T-helper 2 cell treated with Interferon-gamma antibody and Interleukin-4, amounts not matched to agents 100 ng/mL and 5 ng/mL, for 36 hours (primary cell): ENCODE data around the gene KCNJ15. TPM values are rescaled to one million over a fixed set of nuclear protein-coding genes. Genes with fewer than 3 reads are reported as not detected.

Experiments
- intact Hi-C: fragments of 100-400 bp; cut with micrococcal nuclease; formaldehyde crosslinking; loops from one replicate; pipeline ENCODE4 v1.15.1; 2023
- total RNA-seq: library from RNA; stranded (reverse); gene quantifications from 2 replicates; pipeline ENCODE4 v1.2.3, GENCODE V29; 2022

Gene KCNJ15
- total RNA-seq, 1 donor from 2014 or later, result 0.05 TPM

- intact Hi-C loops, result loop anchor here (10.0 kb wide), 1 partner anchor 60 kb away; no protein-coding TSS in a partner anchor
Observed at GRCh38 chr21:38244407-38244787, 12.4 kb upstream of the KCNJ15 start.

- intact Hi-C loops, result loop anchor here (10.0 kb wide), 1 partner anchor 60 kb away; no protein-coding TSS in a partner anchor
Observed at GRCh38 chr21:38244885-38245869, 11.6 kb upstream of the KCNJ15 start.

DNA sequence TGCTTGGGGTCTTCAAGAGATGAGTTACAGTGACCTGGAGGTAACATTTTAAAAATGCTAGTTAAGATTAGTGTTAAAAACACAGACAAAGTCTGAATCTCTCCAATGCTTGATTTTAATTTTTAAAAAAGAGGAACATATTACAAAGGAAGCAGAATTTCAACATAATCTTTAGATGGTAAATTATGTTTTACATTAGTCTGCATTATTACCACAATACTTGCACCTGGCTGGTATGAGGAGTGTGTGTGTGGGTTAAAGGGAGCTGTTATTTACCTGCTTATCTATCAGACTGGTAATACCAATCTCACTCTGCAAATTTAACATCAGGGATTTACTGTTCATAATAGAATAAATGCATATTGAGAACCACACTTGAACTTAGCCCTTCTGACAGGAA, 10.3 kb upstream of the KCNJ15 start:
- intact Hi-C loops, result loop anchor here (10.0 kb wide), 1 partner anchor 58 kb away; no protein-coding TSS in a partner anchor

GRCh38 chr21:38247054-38247453, 9.7 kb upstream of the KCNJ15 start:
- intact Hi-C loops, result loop anchor here (10.0 kb wide), 1 partner anchor 58 kb away; no protein-coding TSS in a partner anchor

- intact Hi-C loops, result loop anchor here (10.0 kb wide), 1 partner anchor 57 kb away; no protein-coding TSS in a partner anchor
Observed at GRCh38 chr21:38247738-38248510, 8.9 kb upstream of the KCNJ15 start.

DNA sequence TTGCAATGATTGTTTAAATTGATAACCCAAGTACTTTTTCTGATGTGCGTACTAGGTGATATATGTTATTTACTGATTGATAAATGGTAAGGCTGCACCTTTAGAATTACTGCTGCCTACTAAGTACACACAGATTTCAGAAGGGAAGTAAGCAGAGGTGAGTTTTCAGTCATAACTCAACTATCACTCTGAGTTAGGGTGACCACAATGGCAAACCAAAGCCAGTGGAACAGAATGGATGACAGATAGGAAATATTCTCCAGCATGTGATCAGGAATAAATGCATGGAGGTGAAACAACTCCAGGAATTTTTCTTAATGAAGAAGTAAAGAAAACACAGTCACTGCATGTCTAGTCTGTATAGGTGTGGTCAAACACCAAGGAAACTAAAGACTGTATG, 7.5 kb upstream of the KCNJ15 start:
- intact Hi-C loops, result loop anchor here (10.0 kb wide), 1 partner anchor 56 kb away; no protein-coding TSS in a partner anchor

DNA sequence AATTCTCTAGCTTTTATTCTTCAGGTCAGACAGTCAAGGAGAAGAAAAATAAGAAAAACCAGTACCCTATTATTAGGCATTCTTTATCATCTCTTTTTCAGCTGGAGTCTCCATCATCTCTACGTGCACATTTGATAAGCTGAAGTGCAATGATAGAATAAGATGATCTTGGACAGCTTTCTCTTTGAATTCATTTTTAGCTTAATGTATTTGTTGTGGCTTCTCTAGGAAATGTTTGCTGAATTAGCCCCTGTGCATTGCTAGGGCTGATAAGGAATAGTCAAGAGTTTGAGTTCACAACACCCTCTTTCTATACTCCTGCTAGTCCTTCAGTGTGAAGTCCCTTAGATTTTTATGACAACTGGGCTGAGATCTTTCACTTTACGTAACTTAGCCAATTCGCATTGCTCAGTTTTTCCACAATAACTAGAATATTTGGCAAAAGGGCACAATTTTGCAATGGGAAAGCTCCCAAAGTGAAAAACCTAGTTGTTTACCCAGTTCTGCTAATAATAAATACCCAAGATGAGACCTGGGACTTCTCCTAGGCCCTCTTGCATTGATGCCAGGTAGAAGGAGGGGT, 7.0 kb upstream of the KCNJ15 start:
- intact Hi-C loops, result loop anchor here (10.0 kb wide), 1 partner anchor 55 kb away; no protein-coding TSS in a partner anchor

GRCh38 chr21:38250991-38251418, 5.8 kb upstream of the KCNJ15 start:
- intact Hi-C loops, result no loop called here

- intact Hi-C loops, result no loop called here
Observed at GRCh38 chr21:38254970-38255369, 1.8 kb upstream of the KCNJ15 start.

DNA sequence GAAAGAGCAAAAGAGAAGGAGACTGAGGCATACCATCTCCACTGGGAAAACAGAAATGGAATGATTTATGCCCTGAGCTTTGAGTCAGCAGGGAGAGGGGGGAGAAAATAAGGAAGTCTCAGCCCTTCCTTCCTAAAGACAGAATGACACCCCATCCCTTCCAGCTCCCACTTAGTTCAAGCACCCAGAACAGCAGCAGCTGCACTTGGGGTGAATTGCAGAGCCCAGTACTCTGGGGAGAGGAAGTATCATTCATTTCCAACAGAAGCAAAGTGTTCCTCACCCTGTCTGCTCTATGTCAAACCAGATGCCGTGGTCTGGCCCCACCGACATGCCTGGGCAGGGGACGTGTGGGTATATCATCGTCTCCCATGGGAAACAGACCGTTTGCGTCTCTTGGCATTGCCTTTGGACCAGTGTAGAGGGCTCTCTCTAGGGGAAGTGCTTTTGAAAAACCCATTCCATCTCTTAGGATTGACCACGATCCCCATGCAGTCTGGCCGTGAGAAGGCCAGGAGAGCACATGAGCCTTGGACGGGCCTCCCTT, 1.1 kb upstream of the KCNJ15 start:
- intact Hi-C loops, result no loop called here

DNA sequence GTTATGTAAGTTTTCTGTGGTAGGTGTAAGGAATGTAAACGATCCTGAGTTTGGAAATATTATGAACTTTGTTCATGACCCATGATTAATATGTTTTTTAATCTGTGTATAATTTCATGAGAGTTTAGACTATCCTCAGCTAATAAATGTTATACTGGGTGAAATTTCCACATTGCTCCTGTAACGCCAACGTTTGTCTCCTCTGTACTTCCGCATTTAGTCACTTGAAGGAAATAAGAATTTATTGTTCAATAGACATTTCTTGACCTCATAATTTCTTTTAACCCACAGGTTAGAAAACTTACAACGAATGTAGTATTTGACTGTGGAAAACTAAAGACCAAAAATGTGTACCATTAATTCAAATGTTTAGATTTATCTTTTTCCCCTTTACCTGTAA, 876 bp downstream of the KCNJ15 start:
- intact Hi-C loops, result no loop called here

DNA sequence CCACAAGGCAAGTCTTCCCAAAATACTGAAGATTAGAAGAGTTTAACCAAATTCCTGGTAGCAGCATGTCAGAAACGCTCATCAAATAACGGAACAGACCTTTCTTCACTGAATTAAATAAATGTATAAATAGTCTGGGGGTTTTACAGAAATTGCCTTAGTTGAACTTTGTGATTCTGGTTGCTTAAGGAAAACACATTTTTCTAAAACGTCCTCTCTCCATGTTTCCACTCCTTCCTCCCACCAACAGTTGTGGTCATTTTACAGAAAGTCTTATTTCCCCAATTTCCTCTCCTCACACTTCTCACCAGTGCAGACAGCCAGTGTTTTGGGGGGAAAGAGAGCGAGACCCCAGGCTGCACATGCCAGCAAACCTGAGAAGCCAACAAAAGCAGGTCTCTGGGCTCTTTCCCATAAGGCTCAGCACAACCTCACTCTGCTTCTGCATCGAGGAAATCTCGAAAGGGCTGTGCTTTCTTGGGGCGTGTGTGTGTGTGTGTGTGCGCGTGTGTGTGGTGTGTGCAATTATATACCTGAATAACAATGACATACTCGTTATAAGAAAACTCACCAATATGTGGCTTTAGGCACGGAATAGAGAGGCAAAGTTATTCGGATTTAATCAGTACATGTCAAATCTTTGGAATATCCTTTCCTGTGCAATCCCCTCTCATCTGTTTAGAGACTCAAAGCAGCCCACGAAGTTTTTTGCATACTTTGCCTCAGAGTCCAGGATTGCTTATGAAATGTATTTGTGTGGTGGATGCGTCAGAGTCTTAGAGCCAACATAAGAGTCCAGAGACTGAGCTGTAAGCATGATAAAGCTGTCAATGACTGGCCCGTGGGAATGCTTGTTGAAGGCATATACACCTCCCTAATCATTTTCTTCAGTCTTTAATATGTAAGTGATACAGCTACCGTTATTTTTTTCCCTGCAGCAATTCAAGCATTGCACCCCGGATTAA, 2.0 kb downstream of the KCNJ15 start:
- intact Hi-C loops, result no loop called here

DNA sequence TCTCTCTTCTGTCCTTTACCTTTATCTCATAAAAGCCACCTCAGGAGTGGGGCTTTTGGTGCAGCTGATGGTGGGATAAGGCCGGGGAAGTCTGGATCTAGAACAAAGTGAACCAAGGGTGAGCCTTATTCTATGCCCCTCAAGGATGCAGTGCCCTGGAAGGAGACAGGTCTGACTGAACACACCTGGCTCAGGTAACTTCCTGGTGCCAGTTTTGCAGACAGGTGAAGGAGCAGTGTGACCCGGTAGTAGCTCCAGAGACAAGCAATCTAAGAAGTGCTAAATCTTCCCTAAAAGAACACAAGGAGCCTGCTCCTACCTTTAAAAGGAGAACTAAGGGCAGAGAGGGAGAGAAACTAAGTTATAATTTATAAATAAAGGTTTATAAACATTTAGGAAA, 2.9 kb downstream of the KCNJ15 start:
- intact Hi-C loops, result no loop called here

DNA sequence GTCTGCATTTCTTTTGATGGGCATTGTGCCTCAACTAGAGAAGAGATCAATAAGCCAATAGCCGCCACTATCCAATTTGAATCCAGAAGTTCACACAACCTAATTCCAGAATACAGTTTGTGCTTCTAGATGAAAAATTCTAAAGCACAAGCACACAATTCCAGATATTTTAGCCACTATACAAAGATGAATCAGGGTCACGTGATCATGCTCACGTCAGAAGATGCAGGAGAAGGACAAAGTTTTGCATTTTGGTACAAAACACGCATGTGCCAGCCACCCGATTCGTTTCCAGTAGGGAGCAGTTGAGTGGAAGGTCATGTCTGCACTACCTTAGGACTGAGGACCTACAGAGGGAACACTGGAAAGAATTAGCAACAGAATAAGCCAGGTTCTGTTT, 3.6 kb downstream of the KCNJ15 start:
- intact Hi-C loops, result no loop called here

GRCh38 chr21:38261851-38262250, 5.1 kb downstream of the KCNJ15 start:
- intact Hi-C loops, result no loop called here

DNA sequence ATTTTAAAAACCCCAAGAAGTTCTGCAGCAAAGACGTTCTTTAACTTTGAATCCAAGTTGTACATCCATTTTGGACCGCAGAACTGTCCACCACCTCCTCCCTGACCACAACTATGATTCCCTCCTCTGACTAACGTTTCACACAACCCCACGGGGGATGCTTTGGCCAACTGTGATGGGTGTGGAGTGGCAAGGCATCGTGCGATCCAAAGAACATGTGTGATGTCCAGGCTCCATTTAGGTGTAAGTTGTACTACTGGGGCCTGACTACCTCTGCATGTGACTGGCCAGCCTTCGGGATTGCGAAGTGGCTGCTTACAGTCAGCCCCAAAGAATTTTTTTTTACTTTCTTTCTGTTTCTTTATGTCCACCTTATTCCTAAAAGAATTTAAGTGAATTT, 6.7 kb downstream of the KCNJ15 start:
- intact Hi-C loops, result no loop called here

- intact Hi-C loops, result no loop called here
Observed at GRCh38 chr21:38264571-38264970, 7.8 kb downstream of the KCNJ15 start.

- intact Hi-C loops, result no loop called here
Observed at GRCh38 chr21:38265166-38265565, 8.4 kb downstream of the KCNJ15 start.

DNA sequence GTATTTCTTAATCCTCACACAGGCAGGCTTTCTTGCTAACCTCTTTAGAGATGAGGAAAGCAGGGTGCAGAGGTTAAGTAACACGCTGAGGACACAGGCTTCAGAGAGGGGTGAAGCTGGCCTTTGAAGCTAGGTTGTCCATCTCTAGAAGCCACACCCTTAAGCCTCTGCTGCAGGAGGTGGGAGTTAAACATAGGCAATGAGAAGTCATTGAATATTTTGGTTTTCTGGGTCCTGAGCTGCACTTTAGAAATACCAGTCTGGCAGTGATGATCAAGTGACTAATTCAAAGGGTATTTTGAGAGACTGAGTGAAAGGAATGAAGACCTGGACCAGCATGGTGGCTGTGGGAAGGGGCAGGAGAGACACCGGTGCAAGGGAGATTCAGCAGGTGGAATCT, 9.9 kb downstream of the KCNJ15 start:
- intact Hi-C loops, result no loop called here
